B cell (primary cell): ENCODE measurements around the gene MLIP.

Experiments
- CTCF ChIP-seq: fragments of 200-600 bp; IDR thresholded peaks from one replicate; pipeline ENCODE4 v1.8.0; 2022; ENCODE audit warnings: antibody characterized with exemption, mild to moderate bottlenecking
- EZH2 ChIP-seq: IDR thresholded peaks from 2 replicates; pipeline ENCODE4 v1.6.1; 2012; ENCODE audit warnings: borderline replicate concordance, low read depth, mild to moderate bottlenecking, moderate library complexity, low read length; ENCODE audit not compliant: insufficient read depth, poor library complexity, severe bottlenecking

GRCh38 chr6:54194067-54194466 lies 82.8 kb downstream of the MLIP start:
- TF ChIP-seq CTCF (no peak), EZH2 (no peak)
